Fibroblast of lung (primary cell): ENCODE data around the gene MRPL33. TPM values are rescaled to one million over a fixed set of nuclear protein-coding genes. Genes with fewer than 3 reads are reported as not detected.

Experiments used
- DNase-seq, 2 donors: peaks; one replicate each; pipeline versions ENCODE4 v3.0.0 to v3.0.0-alpha.2; 2010; ENCODE audit warnings: low read depth in 2 of 2
- H2AFZ ChIP-seq: 2 replicates; pipeline ENCODE4 v1.5.1; 2012; ENCODE audit warnings: low read length, control low read depth, inconsistent platforms
- H3K27ac ChIP-seq: 2 replicates; pipeline ENCODE4 v1.5.1; 2011; ENCODE audit warnings: low read length, control low read depth; ENCODE audit not compliant: insufficient read depth
- H3K27me3 ChIP-seq: 2 replicates; pipeline ENCODE4 v1.5.1; 2011; ENCODE audit warnings: mild to moderate bottlenecking, low read length; ENCODE audit not compliant: control insufficient read depth, insufficient read depth
- H3K36me3 ChIP-seq: 2 replicates; pipeline ENCODE4 v1.5.1; 2011; ENCODE audit warnings: low read length; ENCODE audit not compliant: control insufficient read depth, insufficient read depth
- H3K4me1 ChIP-seq: 2 replicates; pipeline ENCODE4 v1.5.1; 2011; ENCODE audit warnings: low read length; ENCODE audit not compliant: control insufficient read depth, insufficient read depth; ENCODE audit errors: extremely low read depth
- H3K4me2 ChIP-seq: 2 replicates; pipeline ENCODE4 v1.5.1; 2011; ENCODE audit warnings: low read length, control low read depth; ENCODE audit not compliant: insufficient read depth; ENCODE audit errors: extremely low read depth
- H3K4me3 ChIP-seq, 4 experiments: fragments of 200-600 bp in 1 of 4; sonication (generic) in 1 of 4; replicated peaks in 1 of 4; 2 replicates each; pipeline ENCODE4 v1.5.1; 2011 to 2016; ENCODE audit warnings: low read length in 4 of 4, low read depth in 3 of 4, mild to moderate bottlenecking in 3 of 4, control low read depth in 2 of 4, inconsistent platforms in 1 of 4, mixed read lengths in 1 of 4; ENCODE audit not compliant: insufficient read depth in 1 of 4; ENCODE audit errors: control extremely low read depth in 1 of 4
- H3K79me2 ChIP-seq: 2 replicates; pipeline ENCODE4 v1.5.1; 2012; ENCODE audit warnings: mild to moderate bottlenecking, low read length, inconsistent platforms; ENCODE audit not compliant: control insufficient read depth, insufficient read depth
- H3K9ac ChIP-seq: 2 replicates; pipeline ENCODE4 v1.5.1; 2011; ENCODE audit warnings: mild to moderate bottlenecking, low read length, control low read depth; ENCODE audit not compliant: insufficient read depth
- H3K9me3 ChIP-seq: 2 replicates; pipeline ENCODE4 v1.5.1; 2012; ENCODE audit warnings: low read depth, low read length; ENCODE audit not compliant: control insufficient read depth, insufficient read depth
- H4K20me1 ChIP-seq: 2 replicates; pipeline ENCODE4 v1.5.1; 2011; ENCODE audit warnings: low read length; ENCODE audit not compliant: control insufficient read depth, insufficient read depth; ENCODE audit errors: extremely low read depth
- EZH2 ChIP-seq: IDR thresholded peaks from 2 replicates; pipeline ENCODE4 v1.5.1; 2012; ENCODE audit warnings: low read length, control low read depth, mild to moderate bottlenecking; ENCODE audit errors: missing control alignments
- polyA plus RNA-seq, 2 donors: library from polyadenylated mRNA; depleted of rRNA in 1 of 2; stranded (reverse) in 1 of 2; unstranded in 1 of 2; fragments of >200 nt; gene quantifications; 2 replicates each; pipeline ENCODE4 v1.2.1, GENCODE V29; 2011 to 2012; ENCODE audit warnings: missing spikeins in 1 of 2
- total RNA-seq: library from RNA; depleted of rRNA; stranded (reverse); fragments of >200 nt; gene quantifications from 2 replicates; pipeline ENCODE4 v1.2.1, GENCODE V29; 2014
- TF ChIP-seq, protein P1 (sequence below), 2 donors: IDR thresholded peaks in 1 of 2; conservative IDR thresholded peaks in 1 of 2; 1 replicate in 1 of 2; 2 replicates in 1 of 2; pipeline ENCODE4 v1.5.1; 2011 to 2012; ENCODE audit warnings: low read length in 2 of 2, control low read depth in 1 of 2, inconsistent platforms in 1 of 2, low read depth in 1 of 2, mild to moderate bottlenecking in 1 of 2

MRPL33 gene
- total and polyA plus RNA-seq, 2 donors (not counting 1 experiment from before 2014, with no cell fraction given): 85.9 to 178 TPM

DNA sequence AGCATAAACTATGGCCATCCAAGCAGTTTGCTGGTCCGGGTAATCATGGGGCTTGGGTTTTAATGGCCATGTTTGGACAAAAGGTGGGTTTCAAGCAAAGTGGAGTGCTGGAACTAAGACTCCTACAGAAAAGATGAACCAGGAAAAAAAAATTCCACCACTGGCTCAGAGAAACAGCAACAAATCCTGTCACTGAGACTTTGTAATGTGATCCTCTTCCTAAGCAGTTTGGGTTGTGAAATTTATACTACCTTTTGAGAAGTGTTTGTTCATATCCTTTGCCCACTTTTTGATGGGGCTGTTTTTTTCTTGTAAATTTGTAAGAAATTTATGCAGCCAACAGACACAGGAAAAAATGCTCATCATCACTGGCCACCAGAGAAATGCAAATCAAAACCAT, 40.2 kb downstream of the MRPL33 start:
- no peak for DNase-seq
- H3K9ac ChIP-seq: no peak overlapping the region
- H3K4me2 ChIP-seq: no peak overlapping the region
- H3K4me1 ChIP-seq: peaks cover 15% of the 10 kb centered on the region
- TF ChIP-seq, protein P1, sequence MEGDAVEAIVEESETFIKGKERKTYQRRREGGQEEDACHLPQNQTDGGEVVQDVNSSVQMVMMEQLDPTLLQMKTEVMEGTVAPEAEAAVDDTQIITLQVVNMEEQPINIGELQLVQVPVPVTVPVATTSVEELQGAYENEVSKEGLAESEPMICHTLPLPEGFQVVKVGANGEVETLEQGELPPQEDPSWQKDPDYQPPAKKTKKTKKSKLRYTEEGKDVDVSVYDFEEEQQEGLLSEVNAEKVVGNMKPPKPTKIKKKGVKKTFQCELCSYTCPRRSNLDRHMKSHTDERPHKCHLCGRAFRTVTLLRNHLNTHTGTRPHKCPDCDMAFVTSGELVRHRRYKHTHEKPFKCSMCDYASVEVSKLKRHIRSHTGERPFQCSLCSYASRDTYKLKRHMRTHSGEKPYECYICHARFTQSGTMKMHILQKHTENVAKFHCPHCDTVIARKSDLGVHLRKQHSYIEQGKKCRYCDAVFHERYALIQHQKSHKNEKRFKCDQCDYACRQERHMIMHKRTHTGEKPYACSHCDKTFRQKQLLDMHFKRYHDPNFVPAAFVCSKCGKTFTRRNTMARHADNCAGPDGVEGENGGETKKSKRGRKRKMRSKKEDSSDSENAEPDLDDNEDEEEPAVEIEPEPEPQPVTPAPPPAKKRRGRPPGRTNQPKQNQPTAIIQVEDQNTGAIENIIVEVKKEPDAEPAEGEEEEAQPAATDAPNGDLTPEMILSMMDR (conservative IDR thresholded peaks at IDR 0.05 in 1 of 2, IDR thresholded peaks at IDR 0.05 in 1 of 2; ENCODE audit: low read depth in 1 of 2, low read length in 2 of 2): no peak
- no peak for TF ChIP-seq EZH2
- H3K79me2 ChIP-seq: no peaks in the 10 kb centered on the region
- no peaks in the 10 kb centered on the region for H3K9me3 ChIP-seq
- H3K27ac ChIP-seq: no peak overlapping the region
- H2AFZ ChIP-seq: no peak overlapping the region
- H3K27me3 ChIP-seq: no peaks in the 10 kb centered on the region
- H3K36me3 ChIP-seq: no peaks in the 10 kb centered on the region
- H4K20me1 ChIP-seq: no peaks in the 10 kb centered on the region
- no peak overlapping the region for H3K4me3 ChIP-seq

DNA sequence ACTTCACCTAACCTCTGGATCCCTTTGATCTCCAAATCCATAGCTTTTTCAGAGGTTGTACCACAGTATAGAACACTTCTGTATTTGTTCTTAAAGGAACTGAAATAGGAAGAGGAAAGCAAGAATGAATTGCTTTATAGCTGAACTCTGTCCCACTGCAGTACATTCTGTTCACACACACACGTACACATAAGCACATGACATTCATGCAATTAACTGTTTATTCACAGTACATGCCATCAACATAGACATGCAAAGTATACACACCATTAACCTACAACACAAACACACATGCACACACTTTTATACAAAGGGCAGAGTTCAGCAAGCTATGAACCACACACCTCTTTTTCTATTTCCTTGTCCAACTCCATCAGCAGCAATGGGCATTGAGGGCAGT, 43.2 kb downstream of the MRPL33 start:
- H3K79me2 ChIP-seq: no peaks in the 10 kb centered on the region
- no peak overlapping the region for H3K4me2 ChIP-seq
- no peaks in the 10 kb centered on the region for H3K36me3 ChIP-seq
- no peaks in the 10 kb centered on the region for H4K20me1 ChIP-seq
- no peaks in the 10 kb centered on the region for H3K9me3 ChIP-seq
- peaks cover 11% of the 10 kb centered on the region for H3K4me1 ChIP-seq
- no peaks in the 10 kb centered on the region for H3K27me3 ChIP-seq
- H3K4me3 ChIP-seq: no peak overlapping the region
- no peak for DNase-seq
- H3K9ac ChIP-seq: no peak overlapping the region
- no peak overlapping the region for H3K27ac ChIP-seq
- no peak overlapping the region for H2AFZ ChIP-seq
- TF ChIP-seq, protein P1 (conservative IDR thresholded peaks at IDR 0.05 in 1 of 2, IDR thresholded peaks at IDR 0.05 in 1 of 2; ENCODE audit: low read depth in 1 of 2, low read length in 2 of 2): no peak
- TF ChIP-seq EZH2: no peak

DNA sequence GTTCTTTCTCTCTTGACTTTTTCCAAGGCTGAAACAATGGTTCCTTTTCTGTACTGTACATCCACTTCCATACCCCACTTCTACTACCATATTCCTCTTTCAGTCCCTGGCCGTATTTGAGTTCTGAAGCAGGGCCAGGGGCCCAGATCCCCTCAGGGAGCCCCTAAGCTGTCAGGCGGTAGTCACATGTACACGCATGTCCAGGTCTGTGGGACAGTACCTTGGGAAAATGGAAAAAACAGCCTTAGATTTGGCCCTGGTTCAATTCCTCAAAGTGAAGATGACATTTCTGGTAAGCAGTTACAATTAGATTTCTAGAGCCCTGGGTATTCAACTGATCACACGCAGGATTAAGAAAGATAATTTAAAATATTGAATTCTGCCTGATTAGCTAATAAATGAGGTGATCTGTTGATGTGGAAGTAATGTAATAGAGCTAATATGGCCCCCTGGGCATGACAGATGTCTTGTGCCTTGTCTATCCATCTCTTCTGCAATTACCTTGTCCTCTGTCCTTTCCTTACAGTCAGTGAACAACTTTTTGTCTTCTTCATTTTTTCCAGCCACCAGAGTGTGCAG, 44.4 kb downstream of the MRPL33 start:
- peaks cover under 1% of the 10 kb centered on the region for H3K4me1 ChIP-seq
- DNase-seq: no peak
- no peaks in the 10 kb centered on the region for H3K9me3 ChIP-seq
- H3K27ac ChIP-seq: no peak overlapping the region
- no peak overlapping the region for H3K4me3 ChIP-seq
- H3K4me2 ChIP-seq: no peak overlapping the region
- no peaks in the 10 kb centered on the region for H3K27me3 ChIP-seq
- no peaks in the 10 kb centered on the region for H4K20me1 ChIP-seq
- no peaks in the 10 kb centered on the region for H3K36me3 ChIP-seq
- no peaks in the 10 kb centered on the region for H3K79me2 ChIP-seq
- no peak overlapping the region for H3K9ac ChIP-seq
- TF ChIP-seq, protein P1 (conservative IDR thresholded peaks at IDR 0.05 in 1 of 2, IDR thresholded peaks at IDR 0.05 in 1 of 2; ENCODE audit: low read depth in 1 of 2, low read length in 2 of 2): no peak
- no peak for TF ChIP-seq EZH2
- no peak overlapping the region for H2AFZ ChIP-seq
